K562 (cell line): Measurements from ENCODE around the gene CDAN1.

Experiments used
- ATF1 ChIP-seq, 2 experiments: fragments of 450-650 bp in 1 of 2; IDR thresholded peaks; 2 replicates each; pipeline ENCODE4 v1.6.1; 2016; ENCODE audit warnings: missing compliant biosample characterization in 1 of 2, missing genetic modification characterization in 1 of 2
- TF ChIP-seq, protein P1 (sequence below), 3 experiments: IDR thresholded peaks in 2 of 3; conservative IDR thresholded peaks in 1 of 3; 2 replicates each; pipeline ENCODE4 v1.5.1; 2011 to 2012; ENCODE audit warnings: low read length in 3 of 3, mild to moderate bottlenecking in 3 of 3, control low read depth in 2 of 3, improper control_type of control experiment in 1 of 3, inconsistent platforms in 1 of 3, low read depth in 1 of 3, mixed read lengths in 1 of 3, moderate library complexity in 1 of 3; ENCODE audit not compliant: insufficient read depth in 2 of 3

DNA sequence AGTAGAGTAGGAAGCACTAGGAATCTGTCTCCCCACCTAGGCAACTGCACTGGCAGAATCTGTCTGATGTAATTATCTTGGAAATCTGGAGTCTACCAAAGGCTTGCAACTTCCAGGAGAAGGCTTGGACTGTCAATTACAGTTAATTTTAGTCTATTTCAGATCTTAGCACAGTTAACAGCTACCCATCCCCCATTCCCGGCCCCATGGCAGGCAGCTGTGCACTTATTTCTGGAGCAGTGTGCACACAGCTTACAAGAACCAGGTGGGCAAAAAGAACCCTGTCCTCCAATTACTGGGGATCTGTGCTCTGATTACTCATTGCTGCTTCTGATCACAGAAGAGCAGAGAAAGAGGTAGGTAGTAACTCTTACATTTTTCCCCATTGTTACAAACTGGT is 12.3 kb upstream of the CDAN1 start:
- no peak for TF ChIP-seq ATF1 (CRISPR knock-in tag; IDR thresholded peaks at IDR 0.05)
- TF ChIP-seq ATF1 (tag; IDR thresholded peaks at IDR 0.05), result no peak
- TF ChIP-seq, protein P1, sequence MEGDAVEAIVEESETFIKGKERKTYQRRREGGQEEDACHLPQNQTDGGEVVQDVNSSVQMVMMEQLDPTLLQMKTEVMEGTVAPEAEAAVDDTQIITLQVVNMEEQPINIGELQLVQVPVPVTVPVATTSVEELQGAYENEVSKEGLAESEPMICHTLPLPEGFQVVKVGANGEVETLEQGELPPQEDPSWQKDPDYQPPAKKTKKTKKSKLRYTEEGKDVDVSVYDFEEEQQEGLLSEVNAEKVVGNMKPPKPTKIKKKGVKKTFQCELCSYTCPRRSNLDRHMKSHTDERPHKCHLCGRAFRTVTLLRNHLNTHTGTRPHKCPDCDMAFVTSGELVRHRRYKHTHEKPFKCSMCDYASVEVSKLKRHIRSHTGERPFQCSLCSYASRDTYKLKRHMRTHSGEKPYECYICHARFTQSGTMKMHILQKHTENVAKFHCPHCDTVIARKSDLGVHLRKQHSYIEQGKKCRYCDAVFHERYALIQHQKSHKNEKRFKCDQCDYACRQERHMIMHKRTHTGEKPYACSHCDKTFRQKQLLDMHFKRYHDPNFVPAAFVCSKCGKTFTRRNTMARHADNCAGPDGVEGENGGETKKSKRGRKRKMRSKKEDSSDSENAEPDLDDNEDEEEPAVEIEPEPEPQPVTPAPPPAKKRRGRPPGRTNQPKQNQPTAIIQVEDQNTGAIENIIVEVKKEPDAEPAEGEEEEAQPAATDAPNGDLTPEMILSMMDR (IDR thresholded peaks at IDR 0.05 in 2 of 3, conservative IDR thresholded peaks at IDR 0.05 in 1 of 3; ENCODE audit: insufficient read depth in 2 of 3, low read depth in 1 of 3, low read length in 3 of 3), result no peak
